ENCODE measurements around the gene LSM4.

The LSM4 gene

DNA sequence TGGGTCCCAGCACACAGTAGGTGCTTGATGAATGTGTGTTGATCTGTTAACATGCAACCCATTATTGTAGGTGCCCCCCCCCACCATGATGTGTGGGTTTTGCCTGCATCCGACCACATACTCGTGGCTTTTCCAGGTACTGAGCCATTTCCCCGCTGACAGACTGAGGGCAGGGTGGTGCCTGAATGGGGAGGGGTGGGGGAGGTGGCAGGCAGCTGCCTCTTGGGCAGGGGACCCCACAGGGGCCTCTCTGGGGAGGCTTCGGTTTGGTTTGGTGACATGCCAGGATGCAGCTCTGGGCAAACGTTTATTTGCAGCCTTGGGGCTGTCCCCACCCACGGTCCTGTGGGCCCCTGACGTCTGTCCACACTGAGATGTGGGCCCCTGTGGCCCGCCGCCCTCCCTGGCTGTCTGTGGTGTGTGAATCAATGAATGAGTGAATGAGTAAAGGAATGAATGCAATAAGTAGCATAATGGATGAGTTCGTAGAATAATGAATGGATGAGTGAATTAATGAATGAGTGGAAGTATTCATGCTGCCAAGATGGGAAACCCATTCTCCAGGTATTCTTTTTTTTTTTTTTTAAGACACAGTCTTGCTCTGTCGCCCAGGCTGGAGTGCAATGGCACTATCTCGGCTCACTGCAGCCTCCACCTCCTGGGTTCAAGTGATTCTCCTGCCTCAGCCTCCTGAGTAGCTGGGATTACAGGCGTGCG, 32.4 kb downstream of the LSM4 start (continued):
- TF ChIP-seq GLIS1 (tag by site-specific recombination; IDR thresholded peaks at IDR 0.05) (peak; percentile 88), SALL2 (tag by site-specific recombination; IDR thresholded peaks at IDR 0.05; ENCODE audit: borderline replicate concordance) (no peak)

GRCh38 chr19:18289471-18290301, 33.2 kb downstream of the LSM4 start:
- POLR2A ChIA-PET: interaction anchor here (0.7 kb wide), 1 partner anchor 1351 kb away, joined by 4 read pairs; no protein-coding TSS in a partner anchor
- Histone ChIP-seq H3K4me1 (ENCODE audit: control insufficient read depth, insufficient read depth, low read length) (peaks cover 2% of the 10 kb centered on the region; the same call in 1 of the 2 replicates), H3K9me3 (ENCODE audit: control insufficient read depth, insufficient read depth, low read depth, low read length) (no peaks in the 10 kb centered on the region), H3K36me3 (ENCODE audit: control insufficient read depth in 2 of 2, insufficient read depth in 1 of 2, low read length in 2 of 2) (no peaks in the 10 kb centered on the region), H3K4me3 (ENCODE audit: low read depth, low read length) (no peak overlapping the region), H3K27ac (ENCODE audit: extremely low read depth, low read depth, low read length) (no peak overlapping the region)
- TF ChIP-seq BCL11A (tag by site-specific recombination; IDR thresholded peaks at IDR 0.05; ENCODE audit: low read depth) (no peak), ZNF211 (tag by site-specific recombination; IDR thresholded peaks at IDR 0.05; ENCODE audit: low read depth) (no peak), ZNF239 (tag by site-specific recombination; IDR thresholded peaks at IDR 0.05) (no peak), ZNF146 (tag by site-specific recombination; IDR thresholded peaks at IDR 0.05) (no peak), SP2 (tag by site-specific recombination; IDR thresholded peaks at IDR 0.05) (no peak), ZNF155 (tag by site-specific recombination; IDR thresholded peaks at IDR 0.05) (no peak), PRDM2 (tag by site-specific recombination; IDR thresholded peaks at IDR 0.05; ENCODE audit: borderline replicate concordance) (no peak), ZNF707 (tag by site-specific recombination; IDR thresholded peaks at IDR 0.05) (no peak), GFI1B (tag by site-specific recombination; IDR thresholded peaks at IDR 0.05) (no peak), SETDB1 (IDR thresholded peaks at IDR 0.05; ENCODE audit: insufficient read length, low read length) (no peak), ZFP3 (tag by site-specific recombination; IDR thresholded peaks at IDR 0.05; ENCODE audit: low read depth) (no peak), ZBTB8A (tag by site-specific recombination; IDR thresholded peaks at IDR 0.05) (no peak), ZEB2 (tag by site-specific recombination; IDR thresholded peaks at IDR 0.05) (no peak)
- TF ChIP-seq, protein P1, sequence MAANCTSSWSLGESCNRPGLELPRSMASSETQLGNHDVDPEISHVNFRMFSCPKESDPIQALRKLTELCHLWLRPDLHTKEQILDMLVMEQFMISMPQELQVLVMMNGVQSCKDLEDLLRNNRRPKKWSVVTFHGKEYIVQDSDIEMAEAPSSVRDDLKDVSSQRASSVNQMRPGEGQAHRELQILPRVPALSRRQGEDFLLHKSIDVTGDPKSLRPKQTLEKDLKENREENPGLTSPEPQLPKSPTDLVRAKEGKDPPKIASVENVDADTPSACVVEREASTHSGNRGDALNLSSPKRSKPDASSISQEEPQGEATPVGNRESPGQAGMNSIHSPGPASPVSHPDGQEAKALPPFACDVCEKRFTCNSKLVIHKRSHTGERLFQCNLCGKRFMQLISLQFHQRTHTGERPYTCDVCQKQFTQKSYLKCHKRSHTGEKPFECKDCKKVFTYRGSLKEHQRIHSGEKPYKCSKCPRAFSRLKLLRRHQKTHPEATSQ (tag by site-specific recombination; IDR thresholded peaks at IDR 0.05): no peak
- TF ChIP-seq, protein P2, sequence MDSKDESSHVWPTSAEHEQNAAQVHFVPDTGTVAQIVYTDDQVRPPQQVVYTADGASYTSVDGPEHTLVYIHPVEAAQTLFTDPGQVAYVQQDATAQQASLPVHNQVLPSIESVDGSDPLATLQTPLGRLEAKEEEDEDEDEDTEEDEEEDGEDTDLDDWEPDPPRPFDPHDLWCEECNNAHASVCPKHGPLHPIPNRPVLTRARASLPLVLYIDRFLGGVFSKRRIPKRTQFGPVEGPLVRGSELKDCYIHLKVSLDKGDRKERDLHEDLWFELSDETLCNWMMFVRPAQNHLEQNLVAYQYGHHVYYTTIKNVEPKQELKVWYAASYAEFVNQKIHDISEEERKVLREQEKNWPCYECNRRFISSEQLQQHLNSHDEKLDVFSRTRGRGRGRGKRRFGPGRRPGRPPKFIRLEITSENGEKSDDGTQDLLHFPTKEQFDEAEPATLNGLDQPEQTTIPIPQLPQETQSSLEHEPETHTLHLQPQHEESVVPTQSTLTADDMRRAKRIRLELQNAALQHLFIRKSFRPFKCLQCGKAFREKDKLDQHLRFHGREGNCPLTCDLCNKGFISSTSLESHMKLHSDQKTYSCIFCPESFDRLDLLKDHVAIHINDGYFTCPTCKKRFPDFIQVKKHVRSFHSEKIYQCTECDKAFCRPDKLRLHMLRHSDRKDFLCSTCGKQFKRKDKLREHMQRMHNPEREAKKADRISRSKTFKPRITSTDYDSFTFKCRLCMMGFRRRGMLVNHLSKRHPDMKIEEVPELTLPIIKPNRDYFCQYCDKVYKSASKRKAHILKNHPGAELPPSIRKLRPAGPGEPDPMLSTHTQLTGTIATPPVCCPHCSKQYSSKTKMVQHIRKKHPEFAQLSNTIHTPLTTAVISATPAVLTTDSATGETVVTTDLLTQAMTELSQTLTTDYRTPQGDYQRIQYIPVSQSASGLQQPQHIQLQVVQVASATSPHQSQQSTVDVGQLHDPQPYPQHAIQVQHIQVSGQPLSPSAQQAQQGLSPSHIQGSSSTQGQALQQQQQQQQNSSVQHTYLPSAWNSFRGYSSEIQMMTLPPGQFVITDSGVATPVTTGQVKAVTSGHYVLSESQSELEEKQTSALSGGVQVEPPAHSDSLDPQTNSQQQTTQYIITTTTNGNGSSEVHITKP (tag by site-specific recombination; IDR thresholded peaks at IDR 0.05): no peak
- CTCF ChIA-PET: interaction anchor here (1.4 kb wide), 1 partner anchor 10 kb away, joined by 5 read pairs; no protein-coding TSS in a partner anchor
